HG03196 (cell line): ENCODE measurements around the gene BARHL1.

Experiments
- ATAC-seq: cut with Tn5 transposase; IDR thresholded peaks from one replicate; pipeline ENCODE4 v1.9.1; 2021; ENCODE audit not compliant: unreplicated experiment

Gene BARHL1

GRCh38 chr9:132582276-132582785, at the start of gene BARHL1:
Gene BARHL1 (plus strand): TSS chr9:132582606. CDS start chr9:132582798, 192 bp downstream.
- no peak for ATAC-seq

- no peak for ATAC-seq
These were observed 47.6 kb upstream of the BARHL1 start for GRCh38 chr9:132534832-132535231.

- no peak for ATAC-seq
These were observed 46.3 kb upstream of the BARHL1 start for GRCh38 chr9:132536124-132536523.

- ATAC-seq = no peak
These were observed 45.1 kb upstream of the BARHL1 start for GRCh38 chr9:132537352-132537751.

GRCh38 chr9:132538071-132538470, 44.3 kb upstream of the BARHL1 start:
- no peak for ATAC-seq

GRCh38 chr9:132539096-132539495, 43.3 kb upstream of the BARHL1 start:
- no peak for ATAC-seq

- ATAC-seq = no peak
These were observed 41.4 kb upstream of the BARHL1 start for GRCh38 chr9:132541051-132541450.

- no peak for ATAC-seq
These were observed 40.3 kb upstream of the BARHL1 start for GRCh38 chr9:132541870-132542830.

GRCh38 chr9:132543251-132543650, 39.2 kb upstream of the BARHL1 start:
- ATAC-seq = no peak

- no peak for ATAC-seq
These were observed 38.4 kb upstream of the BARHL1 start for GRCh38 chr9:132543960-132544359.

- no peak for ATAC-seq
These were observed 36.8 kb upstream of the BARHL1 start for GRCh38 chr9:132545578-132545977.

- ATAC-seq = no peak
These were observed 36.0 kb upstream of the BARHL1 start for GRCh38 chr9:132546148-132547051.

GRCh38 chr9:132547052-132547431, 35.4 kb upstream of the BARHL1 start:
- ATAC-seq = no peak

- ATAC-seq = no peak
These were observed 35.0 kb upstream of the BARHL1 start for GRCh38 chr9:132547436-132547835.

GRCh38 chr9:132547976-132548730, 34.3 kb upstream of the BARHL1 start:
- no peak for ATAC-seq

- ATAC-seq = no peak
These were observed 33.4 kb upstream of the BARHL1 start for GRCh38 chr9:132548751-132549640.

GRCh38 chr9:132551556-132551955, 30.9 kb upstream of the BARHL1 start:
- no peak for ATAC-seq

GRCh38 chr9:132552041-132552440, 30.4 kb upstream of the BARHL1 start:
- no peak for ATAC-seq

- no peak for ATAC-seq
These were observed 27.7 kb upstream of the BARHL1 start for GRCh38 chr9:132554755-132555154.

GRCh38 chr9:132555528-132555927, 26.9 kb upstream of the BARHL1 start:
- no peak for ATAC-seq
